NB4 (cell line): ENCODE measurements around the gene TRIM67.

Source experiments
- POLR2A ChIP-seq: IDR thresholded peaks from 2 replicates; pipeline ENCODE4 v1.6.1; 2011; ENCODE audit warnings: mild to moderate bottlenecking; ENCODE audit not compliant: insufficient read length; ENCODE audit errors: extremely low read depth
- TF ChIP-seq, protein P1 (sequence below): IDR thresholded peaks from one replicate; pipeline ENCODE4 v1.5.1; 2012; ENCODE audit warnings: low read depth, low read length

DNA sequence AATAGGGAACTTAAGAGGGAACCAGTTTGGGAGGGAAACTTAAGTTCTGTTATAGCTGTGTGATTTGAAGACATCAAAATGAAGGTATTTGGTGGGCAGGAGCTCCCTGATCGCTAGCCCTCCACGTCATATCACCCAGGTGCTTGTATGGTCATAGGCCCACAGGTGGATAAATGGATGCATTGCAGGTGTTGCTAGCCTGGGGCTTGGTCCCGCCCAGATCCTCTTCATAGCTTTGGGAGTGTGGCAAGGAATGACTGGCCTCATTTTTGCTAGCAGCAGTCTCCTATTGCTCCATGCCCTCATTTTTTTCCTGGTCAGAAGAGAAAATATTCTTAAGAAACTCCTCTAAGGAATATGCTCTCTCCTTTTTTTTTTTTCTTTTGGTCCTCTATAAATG lies 90.5 kb downstream of the TRIM67 start:
- TF ChIP-seq, protein P1, sequence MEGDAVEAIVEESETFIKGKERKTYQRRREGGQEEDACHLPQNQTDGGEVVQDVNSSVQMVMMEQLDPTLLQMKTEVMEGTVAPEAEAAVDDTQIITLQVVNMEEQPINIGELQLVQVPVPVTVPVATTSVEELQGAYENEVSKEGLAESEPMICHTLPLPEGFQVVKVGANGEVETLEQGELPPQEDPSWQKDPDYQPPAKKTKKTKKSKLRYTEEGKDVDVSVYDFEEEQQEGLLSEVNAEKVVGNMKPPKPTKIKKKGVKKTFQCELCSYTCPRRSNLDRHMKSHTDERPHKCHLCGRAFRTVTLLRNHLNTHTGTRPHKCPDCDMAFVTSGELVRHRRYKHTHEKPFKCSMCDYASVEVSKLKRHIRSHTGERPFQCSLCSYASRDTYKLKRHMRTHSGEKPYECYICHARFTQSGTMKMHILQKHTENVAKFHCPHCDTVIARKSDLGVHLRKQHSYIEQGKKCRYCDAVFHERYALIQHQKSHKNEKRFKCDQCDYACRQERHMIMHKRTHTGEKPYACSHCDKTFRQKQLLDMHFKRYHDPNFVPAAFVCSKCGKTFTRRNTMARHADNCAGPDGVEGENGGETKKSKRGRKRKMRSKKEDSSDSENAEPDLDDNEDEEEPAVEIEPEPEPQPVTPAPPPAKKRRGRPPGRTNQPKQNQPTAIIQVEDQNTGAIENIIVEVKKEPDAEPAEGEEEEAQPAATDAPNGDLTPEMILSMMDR: no peak
- no peak for TF ChIP-seq POLR2A
